Superior temporal gyrus (tissue), 1 donor: ENCODE results near the gene CCDC57.

Source experiments
- DNase-seq: peaks from one replicate; pipeline ENCODE4 v3.0.0-alpha.2; 2016; ENCODE audit errors: extremely low spot score

Gene CCDC57

GRCh38 chr17:82080789-82081464, 131.7 kb downstream of the CCDC57 start:
- no peak for DNase-seq

- no peak for DNase-seq
Measured at GRCh38 chr17:82080048-82080788, 132.4 kb downstream of the CCDC57 start.

GRCh38 chr17:82079001-82079677, 133.5 kb downstream of the CCDC57 start:
- DNase-seq = no peak

DNA sequence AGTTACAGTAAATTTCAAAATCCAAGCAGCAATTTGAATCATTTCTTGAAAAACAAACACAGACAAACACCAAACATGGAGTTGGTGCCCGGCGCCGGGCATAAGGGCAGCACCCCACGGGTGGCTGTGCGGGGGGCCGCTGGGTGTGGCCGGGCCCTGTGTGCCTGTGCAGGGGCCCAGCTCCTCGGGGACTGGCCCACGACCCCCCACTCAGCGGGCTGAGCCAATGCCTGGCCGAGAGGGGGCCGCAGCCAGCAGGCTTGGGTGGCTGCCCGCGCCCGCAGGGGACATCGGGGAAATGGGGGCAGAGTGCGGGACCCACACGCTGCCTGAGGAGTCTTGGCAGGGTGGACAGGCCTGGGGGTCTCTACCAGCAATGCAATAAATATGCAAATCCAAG, 134.2 kb downstream of the CCDC57 start:
- DNase-seq = no peak

GRCh38 chr17:82077617-82078358, 134.9 kb downstream of the CCDC57 start:
- DNase-seq = peak; percentile 29

DNA sequence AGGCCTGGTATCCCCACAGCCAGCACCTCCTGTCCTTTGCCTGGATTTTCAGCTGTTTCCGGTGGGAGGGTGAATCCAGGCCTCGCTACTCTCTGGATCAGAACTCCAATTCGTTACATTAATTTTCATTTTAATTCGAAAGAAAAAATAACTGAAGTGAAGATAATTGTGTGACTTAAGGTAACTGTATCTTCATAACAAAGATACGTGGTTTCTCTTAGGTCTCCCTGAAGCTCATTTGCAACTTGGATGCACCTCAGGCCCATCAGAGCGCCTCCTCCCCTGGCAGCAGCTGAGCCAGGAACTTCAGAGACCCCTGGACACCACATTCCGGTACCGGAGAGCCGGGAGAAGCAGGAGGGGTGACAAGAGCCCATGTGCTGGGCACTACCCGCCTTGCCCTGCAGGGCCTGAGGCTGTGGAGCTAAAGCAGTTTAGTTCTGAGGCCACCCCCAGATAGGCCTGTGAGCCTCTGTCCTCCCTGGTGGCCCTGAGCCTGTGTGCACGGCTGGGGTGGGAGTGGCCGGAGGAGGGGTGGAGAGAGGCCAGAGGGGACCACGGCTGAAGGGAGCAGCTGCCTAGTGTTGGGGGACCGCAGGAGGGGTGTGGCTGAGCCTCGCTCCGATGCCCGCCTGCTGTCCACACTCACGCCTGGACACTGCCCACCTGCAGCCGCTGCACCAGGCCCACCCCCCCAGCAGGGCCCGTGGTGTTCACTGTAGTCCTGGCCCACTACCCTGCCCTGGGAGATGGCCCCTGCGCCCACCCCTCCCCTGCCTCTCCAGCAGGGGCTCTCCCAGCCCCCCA, 135.7 kb downstream of the CCDC57 start:
- no peak for DNase-seq

GRCh38 chr17:82076018-82076784, 136.4 kb downstream of the CCDC57 start:
- DNase-seq = no peak

GRCh38 chr17:82073446-82073845, 139.2 kb downstream of the CCDC57 start:
- DNase-seq = no peak

GRCh38 chr17:82072827-82073226, 139.8 kb downstream of the CCDC57 start:
- DNase-seq = no peak

DNA sequence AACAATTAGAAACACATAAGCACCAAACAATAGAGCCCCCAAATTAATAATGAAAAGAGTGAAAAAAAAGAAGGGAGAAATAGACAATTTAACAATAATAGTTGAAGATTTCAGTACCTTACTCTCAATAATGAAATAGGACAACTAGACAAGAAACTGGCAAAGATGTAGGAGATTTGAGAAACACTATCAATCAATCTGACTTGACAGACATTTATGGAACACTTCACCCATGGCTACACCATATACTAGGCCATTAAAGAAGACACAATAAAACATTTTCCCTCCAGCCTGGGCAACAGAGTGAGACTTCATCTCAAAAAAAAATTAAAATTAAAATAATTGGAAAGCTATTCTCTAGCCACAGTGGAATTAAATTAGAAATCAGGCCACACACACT, 142.0 kb downstream of the CCDC57 start:
- no peak for DNase-seq

DNA sequence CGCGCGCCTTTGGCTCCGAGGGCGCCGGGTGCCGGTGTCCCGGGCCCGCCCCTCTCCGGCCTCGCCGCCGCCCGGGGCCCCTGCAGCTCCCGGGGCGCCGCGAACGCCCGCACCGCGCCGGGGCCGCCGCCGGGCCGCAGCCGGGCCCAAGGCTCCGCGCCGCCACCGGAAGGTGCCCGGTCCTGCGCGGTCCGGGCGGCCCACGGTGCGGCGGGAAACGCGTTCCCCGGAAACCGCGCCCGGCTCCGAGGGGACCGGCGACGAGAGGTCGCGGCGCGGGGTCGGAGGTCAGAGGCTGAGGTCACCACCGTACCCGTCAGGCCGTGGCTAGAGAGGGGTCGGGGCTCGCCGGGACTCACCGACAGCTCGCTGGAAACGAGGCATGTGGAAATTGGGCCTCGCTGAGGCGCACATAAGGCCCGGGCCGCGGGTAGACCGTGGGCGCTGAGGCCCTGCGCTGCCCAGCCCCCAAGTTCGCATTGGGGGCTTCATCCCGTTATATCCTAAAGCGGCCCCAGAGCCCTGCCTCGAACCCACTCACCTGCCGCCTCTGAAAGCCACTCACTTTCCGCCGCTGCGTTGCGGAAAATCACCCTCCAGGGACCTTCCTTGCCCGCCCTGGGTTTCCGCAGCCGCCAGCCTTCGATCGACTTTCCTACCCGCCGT, 146.9 kb downstream of the CCDC57 start, which contains the start of gene DUS1L:
TSS of gene DUS1L (minus strand) at position 167 of the 666 bp plus-strand sequence. CDS start 745 bp downstream, outside the sequence.
- DNase-seq = peak; percentile 57

DNA sequence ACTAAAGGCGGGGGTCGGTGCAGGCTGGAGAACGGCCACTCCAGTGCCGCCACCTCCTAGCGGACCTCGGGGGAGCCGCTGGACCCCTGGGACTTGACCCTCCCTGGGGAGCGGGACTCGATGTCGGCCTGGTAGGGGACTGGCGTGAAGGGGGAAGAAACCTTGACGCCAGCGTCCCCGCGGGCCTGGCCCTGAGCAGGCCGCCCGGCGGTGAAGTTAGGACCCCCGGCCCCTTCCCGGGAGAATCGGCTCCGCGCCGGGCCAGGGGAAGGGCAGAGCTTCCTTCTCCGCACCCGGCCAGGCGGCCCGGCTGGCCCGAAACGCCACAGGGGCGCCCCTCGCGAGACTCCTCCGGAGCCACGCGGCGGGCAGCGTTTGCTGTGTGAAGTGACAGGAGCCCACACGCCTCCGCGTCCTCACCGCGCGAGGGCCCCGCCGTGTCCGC, 147.4 kb downstream of the CCDC57 start:
- DNase-seq = no peak

DNA sequence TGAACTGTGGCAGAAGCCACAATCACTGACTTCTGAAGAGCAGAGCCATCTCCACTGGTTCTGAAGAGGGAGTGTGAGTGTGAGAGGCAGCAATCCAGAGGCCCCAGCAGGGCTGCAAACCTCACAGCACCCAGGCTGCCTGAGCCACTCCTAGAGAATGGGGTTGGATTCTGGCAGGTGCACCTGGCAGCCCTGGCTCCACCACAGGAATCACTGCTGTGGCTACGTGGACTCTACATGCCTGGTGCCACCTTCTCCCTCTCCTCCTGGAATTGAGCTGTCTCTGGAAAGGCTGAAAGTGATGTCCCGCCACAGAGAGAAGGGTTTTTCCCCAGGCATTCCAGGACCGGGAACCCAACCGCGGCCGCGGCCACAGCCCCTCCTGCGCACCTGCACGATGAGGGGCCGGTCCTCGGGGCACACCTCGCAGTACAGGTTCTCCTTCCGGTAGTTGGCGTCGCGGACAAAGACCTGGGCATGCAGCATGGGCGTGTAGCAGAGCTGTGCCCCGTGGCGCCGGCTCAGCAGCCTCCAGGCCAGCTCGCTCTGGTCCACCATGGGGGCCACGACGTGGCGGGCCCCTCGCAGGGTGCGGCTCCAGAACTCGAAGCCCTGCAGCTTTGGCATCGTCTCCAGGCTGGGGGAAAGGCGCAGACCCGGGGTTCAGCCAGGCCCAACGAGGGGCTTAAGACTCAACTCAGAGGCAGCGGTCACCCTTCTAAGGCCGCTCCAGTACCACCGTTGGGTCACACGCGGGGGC, 148.0 kb downstream of the CCDC57 start:
- DNase-seq = no peak

DNA sequence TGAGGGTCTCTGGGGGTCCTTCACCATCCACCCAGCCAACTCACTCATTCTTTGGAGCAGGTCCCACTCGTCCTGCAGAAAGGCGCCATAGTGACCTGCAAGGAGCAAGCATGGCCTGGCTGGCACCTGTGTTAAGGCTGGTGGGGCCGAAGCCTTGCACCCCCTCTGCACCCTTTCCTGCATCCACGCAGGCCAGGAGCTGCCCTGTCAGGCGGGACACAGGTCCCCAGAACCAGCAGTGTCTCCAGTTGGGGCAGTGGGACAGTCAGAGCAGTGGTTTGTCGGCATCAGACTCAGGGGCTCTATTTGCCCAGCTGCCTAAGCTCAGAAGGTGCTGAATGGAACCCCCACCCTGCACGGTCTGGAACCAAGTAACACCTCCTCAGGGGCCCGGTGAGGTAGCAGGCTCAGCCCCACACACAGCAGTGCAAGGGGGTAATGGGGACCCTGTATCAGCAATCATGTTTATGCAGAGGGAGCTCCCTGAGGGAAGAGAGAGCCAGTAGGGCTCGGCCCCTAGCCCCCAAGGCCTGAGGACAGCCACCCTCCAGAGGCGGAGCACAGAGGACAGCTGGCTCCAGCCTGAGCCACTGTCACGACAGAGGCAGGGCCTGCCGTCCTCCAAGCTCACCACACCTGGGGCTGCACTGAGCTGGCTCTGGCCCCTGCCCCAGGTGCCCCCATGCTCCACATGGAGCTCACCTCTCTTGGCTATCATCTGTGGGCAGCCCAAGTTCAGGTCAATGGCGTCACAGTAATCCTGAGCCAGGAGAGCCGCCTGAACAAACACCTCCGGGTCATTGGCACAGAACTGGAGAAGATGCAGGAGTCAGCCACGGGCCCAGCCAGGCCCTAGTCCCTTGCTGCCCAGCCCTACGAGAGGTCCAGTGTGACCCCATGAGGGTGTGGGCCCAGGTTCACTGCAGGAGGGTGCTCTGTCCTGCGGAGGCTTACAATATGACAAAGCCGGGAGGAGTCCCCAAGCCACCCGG, 148.9 kb downstream of the CCDC57 start:
- DNase-seq = no peak

DNA sequence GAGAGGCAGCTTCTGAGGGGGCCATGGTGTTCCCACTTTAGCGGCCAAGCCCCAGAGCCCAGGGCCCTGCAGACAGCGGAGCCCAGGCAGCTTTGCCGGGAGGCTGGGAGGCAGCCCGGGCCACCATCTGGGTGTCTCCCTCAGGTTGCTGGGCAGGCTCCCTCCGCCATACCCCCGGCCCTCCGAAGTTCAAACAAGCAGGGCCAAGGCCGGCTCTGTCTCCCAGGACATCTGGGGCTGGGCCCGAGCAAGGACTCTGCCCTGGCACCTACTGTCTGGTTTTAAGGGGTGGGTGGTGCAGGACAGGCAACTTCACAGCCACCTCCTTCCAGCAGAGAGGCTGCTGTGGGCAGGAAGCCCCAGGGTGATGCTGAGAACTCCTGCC, 149.7 kb downstream of the CCDC57 start:
- no peak for DNase-seq

- DNase-seq = no peak
Measured at GRCh38 chr17:82062076-82062983, 150.3 kb downstream of the CCDC57 start.
